GM12801 (cell line): ENCODE measurements around the gene TOP2A.

Experiments
- TF ChIP-seq, protein P1 (sequence below): IDR thresholded peaks from one replicate; pipeline ENCODE4 v1.5.1; 2011; ENCODE audit warnings: control low read depth; ENCODE audit not compliant: insufficient read length; ENCODE audit errors: extremely low read depth

TOP2A gene

DNA sequence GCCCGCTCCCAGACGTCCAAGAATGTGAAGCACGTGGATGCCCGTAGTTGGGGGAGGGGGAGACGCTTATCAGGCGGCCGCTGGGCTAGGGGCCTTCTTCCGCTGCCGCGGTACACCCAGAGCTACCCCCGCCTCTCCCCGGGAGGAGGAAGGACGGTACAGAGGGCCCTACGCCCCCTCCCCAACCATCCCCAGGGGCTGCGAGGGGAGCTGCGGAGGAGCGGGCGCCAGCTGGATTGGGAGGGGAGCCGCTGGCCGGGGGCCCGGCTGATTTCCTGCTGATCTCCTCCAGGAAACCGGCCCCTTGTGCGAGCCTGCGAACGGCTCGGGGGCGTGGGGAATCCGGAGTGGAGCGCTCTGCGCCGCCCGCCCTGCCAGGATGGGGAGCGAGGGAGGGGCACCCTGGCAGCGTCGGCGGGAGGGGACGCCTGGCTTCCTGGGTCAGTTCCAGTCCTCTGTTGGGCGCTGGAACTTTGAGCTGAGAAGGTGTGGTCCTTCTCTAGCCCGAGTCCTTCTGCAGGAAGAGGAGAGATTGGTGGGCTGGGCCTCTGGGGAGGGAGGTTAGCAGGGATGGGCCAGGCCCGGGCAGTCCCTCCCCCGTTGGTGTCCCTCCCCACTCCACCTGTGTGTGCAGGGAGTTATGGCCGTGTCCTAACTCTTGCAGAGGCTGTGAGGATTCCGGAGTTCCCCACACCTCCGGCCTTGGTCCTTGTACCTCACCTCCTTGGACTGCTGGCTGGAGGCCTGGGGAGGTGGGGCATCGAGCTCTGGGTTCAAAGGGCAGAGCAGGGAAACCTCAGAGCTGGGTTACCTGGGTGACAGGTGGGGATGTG lies 72.3 kb downstream of the TOP2A start:
- TF ChIP-seq, protein P1, sequence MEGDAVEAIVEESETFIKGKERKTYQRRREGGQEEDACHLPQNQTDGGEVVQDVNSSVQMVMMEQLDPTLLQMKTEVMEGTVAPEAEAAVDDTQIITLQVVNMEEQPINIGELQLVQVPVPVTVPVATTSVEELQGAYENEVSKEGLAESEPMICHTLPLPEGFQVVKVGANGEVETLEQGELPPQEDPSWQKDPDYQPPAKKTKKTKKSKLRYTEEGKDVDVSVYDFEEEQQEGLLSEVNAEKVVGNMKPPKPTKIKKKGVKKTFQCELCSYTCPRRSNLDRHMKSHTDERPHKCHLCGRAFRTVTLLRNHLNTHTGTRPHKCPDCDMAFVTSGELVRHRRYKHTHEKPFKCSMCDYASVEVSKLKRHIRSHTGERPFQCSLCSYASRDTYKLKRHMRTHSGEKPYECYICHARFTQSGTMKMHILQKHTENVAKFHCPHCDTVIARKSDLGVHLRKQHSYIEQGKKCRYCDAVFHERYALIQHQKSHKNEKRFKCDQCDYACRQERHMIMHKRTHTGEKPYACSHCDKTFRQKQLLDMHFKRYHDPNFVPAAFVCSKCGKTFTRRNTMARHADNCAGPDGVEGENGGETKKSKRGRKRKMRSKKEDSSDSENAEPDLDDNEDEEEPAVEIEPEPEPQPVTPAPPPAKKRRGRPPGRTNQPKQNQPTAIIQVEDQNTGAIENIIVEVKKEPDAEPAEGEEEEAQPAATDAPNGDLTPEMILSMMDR = no peak

DNA sequence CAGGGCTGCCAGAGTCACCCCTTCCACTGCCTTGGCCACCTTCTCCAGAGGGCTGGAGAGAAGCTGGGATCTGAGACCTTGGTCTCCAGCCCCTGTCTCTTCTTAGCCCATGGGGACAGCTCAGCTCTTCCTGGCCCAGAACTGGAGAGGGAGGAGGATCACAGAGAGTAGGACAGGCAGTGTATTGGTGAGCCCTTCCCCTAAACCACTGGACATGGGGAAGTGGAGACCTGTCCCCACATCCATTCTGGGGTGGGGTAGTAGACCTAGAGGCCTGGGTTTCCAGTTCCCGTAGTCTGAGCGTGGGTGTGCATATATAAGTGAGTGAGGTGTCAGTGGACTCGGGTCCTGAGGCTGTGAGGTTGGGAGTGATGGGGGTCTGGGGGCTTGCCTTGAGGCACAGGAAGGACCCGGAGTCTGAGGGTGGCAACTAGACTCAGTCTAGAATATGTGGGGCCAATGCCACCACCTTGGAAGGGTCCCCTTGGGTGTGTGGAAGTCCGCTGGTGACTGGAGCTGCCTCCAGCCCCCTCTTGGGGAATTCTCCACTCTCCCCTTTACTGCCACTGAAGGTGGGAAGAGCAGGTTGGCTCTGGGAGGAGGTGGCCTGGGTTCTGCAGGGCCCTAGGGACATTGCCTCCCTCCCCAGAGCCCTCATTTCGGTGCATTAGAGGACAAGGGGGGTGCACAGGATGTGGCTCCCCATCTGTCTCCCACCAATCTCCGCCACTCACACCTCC lies 73.1 kb downstream of the TOP2A start:
- TF ChIP-seq, protein P1 = no peak

DNA sequence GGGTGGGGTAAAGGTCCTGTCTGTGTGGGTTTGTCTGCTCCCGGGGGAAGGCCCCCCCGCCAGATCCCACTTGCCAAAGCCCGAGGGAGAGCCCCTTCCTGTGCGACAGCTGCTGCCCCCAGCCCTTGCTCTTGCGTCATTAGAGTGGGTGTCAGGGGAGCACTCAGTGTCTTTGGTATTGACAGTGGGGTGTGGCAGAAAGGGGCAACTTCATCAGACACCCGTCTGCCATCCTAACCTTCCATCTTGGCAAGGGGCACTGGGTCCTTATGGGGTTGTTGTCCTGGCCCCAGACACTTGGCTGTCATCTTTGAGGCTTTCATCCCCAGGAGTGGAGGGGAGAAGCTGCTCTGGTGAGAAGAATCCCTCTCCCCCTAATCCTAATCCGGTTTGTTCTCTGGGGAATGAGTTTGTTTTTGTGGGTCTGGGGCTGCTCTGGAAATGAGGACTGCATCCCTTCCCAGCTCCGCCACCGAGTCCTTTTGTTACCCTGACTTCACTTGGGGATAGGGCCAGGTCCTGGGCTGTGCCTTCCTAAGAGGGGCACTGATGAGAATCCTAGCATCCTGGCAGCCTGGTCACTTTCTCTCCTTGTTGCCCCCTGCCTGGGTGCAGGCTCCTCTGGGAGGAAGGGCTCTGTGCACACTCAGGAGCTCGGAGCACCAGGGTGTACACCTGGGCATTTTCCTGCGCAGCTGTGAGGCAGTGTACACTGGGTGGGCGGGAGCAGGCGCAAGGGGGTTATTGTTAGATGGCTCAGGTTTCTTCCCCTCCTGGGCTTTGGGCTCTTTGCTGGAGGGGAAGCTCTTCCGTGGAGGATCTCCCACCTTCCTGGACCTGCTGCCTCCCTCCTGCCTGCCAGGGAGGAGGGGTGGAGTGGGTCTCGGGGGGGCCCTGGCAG lies 74.2 kb downstream of the TOP2A start:
- TF ChIP-seq, protein P1 = no peak

GRCh38 chr17:40342504-40343218 lies 75.0 kb downstream of the TOP2A start:
- TF ChIP-seq, protein P1 = no peak

GRCh38 chr17:40341808-40342503 lies 75.7 kb downstream of the TOP2A start:
- TF ChIP-seq, protein P1 = no peak

DNA sequence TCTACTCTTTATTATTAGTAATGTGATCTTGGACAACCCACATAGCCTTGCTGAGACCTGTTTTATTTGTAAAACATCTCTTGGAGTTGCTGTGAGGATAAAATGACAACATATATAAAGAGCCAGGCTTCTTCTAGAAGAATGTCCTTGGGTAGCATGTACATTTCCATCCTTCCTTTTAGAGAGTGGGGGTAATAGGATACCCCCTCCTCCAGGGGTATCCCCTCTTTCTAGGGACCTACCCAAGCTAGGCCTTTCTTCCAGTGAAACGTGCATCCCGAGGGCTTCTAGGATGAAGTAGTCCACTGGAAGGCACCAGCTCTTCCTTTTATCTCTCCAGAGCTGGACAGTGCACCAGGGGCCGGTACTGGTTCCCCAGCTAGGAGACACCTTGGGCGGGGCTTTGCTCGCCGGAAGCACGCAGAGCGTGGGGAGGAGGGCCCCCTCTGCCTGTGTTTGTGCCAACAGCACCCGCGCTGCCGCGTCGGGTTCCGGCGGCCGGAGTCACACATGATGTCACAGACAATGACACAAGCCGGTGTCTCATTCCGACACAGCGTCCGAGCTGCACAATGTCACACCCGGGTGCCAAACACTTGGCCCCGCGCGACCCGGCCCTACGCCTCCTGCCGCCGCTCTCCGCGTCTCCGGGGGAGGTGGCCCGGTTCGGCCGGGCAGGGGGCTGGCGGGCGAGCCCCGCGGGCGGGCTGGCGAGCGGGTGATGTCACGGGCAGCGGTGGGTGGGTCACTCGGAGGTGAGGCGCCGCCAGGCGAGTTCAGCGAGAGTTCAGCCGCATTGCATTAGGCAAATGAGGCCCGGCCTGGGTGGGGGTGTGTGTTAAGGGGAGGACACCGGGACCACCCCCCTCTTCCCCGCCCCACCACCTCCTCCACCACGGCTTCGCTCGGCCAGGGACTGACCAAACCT lies 76.6 kb downstream of the TOP2A start:
- TF ChIP-seq, protein P1 = no peak
